GM21723 (cell line): ENCODE data around the gene CATSPERB.
"Not testable (repeated sequence)": the region's sequence is repeated elsewhere in the genome, so short reads cannot be mapped to it uniquely, and the experiment has no call there.

Source experiments
- ATAC-seq: cut with Tn5 transposase; IDR thresholded peaks from one replicate; pipeline ENCODE4 v1.9.1; 2021; ENCODE audit warnings: mild to moderate bottlenecking, moderate library complexity; ENCODE audit not compliant: unreplicated experiment

Gene CATSPERB

DNA sequence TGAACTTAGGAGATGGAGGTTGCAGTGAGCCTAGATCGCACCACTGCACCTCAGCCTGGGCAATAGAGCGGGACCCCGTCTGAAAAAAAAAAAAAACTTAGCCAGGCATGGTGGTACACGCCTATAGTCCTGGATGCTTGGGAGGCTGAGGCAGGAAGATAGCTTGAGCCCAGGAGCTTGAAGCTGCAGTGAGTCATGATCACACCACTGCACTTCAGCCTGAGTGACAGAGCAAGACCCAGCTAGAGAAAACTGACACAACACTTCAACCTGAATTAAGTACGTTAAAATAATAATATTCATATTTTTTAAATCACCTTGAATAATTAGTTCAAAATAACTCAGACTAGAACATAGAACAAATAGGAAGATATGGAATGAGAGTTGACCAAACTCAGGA lies 5.7 kb upstream of the CATSPERB start:
- no peak for ATAC-seq

GRCh38 chr14:91732859-91733477 lies 1.1 kb upstream of the CATSPERB start:
- ATAC-seq: no peak

DNA sequence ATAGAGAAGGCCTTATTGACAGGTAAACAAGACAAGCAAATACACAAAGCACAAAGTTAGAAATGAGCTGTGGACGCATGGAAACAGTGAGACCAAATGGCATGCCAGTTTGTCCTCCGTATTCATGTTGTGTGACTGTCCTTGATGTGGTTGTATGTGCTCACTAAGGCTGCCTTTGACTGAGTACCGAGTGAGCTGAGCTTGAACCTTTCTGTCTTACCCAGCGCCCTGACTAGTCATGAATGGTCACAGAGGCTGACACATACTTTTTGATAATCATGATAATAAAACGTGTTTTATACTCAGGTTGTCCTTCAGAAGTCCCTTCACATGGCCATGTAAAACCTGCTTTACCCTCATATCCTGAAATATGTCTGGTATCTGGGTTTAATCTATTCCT lies 553 bp upstream of the CATSPERB start:
- no peak for ATAC-seq

DNA sequence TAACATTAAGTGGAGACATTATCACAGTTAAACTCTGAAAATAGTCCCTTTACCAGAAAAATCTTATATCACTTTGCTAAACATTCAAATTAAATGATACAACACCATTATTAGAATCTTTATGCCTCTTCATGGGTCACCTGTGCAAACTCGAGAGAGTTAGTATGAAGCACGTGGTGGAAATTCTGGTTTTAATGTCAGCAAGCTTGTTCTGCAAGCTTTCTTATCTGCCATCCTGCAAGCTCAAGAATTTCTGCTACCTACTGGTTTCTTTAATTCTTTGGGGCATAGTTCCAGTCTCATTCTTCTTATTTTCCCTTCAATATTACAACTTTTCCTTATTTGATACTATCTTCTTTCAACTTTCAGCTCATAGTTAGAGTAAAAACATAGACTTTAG lies 868 bp downstream of the CATSPERB start:
- no peak for ATAC-seq

- ATAC-seq: no peak
Measured at GRCh38 chr14:91729756-91730155, 2.1 kb downstream of the CATSPERB start.

DNA sequence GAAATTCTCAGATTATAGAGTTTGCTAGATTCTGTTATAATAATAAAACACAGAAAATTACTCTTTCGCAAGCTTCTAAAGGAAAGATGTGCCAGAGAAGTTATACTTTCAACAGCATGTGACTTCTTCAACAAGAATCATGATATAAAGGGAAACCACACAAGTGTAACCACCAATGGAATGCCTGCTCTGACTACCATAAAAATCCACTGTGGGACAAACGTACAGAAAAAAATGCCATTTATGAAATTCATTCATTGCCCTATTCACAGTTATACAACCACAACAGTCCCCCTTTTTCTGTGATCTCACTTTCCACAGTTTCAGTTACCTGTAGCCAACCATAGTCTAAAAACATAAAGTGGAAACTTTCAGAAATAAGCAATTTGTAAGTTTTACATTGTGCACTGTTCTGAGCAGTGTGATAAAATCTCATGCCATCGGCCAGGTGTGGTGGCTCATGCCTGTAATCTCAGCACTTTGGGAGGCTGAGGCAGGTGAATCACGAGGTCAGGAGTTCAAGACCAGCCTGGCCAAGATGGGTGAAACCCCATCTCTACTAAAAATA lies 3.2 kb downstream of the CATSPERB start:
- no peak for ATAC-seq

DNA sequence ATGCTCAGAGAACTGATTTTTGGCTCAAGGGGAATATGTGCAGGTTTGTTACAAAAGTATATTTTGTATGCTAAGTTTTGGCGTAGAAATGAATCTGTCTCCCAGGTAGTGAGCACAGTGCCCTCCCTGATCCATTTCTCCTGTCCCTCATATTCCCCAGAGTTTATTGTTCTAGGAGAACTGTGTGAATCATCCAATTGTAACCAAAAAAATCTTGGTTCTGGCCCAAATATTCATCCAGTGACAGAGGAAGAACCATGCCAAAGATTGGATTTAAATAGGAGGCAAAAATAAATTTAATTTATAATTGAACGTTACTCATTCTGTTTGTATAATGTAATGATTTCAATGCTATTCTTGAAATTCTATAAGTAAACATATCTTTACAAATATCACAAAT lies 4.8 kb downstream of the CATSPERB start:
- ATAC-seq: no peak

DNA sequence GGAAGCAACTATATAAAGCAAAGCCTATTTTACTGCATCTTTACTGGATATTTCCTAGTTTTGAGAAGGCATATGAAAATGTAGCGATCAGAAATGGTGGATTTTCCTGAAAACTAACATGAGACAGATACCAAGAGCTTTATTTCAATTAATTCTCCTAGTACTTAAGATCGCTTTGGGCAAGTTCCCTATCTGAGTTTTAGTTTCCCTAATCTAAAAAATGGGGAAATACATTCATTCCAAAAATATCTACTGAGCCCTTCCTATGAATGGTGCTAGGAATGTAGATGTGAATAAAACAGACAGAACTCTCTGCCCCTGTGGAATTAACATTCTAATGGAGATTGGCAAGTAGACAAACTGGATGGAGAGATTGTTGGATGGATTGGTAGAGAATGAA lies 8.4 kb downstream of the CATSPERB start:
- no peak for ATAC-seq

GRCh38 chr14:91722386-91722785 lies 9.5 kb downstream of the CATSPERB start:
- no peak for ATAC-seq

DNA sequence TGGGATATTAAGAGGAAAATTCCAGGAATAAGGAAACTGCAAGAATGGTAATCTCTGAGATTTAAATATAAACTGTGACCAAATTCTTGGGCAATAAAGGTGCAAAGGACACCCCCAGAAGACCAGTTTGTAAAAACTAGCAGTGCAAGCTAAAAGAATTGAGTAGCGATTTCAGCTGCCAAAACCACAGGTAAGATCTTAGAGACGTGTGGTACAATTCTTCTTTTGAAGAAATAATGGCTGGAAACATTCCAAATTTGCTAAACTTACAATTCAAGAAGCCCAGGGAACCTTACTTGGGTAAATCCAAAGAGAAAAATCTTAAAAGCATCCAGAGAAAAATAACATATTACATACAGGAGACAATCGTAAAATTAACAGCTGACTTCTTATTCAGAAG lies 12.0 kb downstream of the CATSPERB start:
- ATAC-seq: no peak

GRCh38 chr14:91716999-91717398 lies 14.9 kb downstream of the CATSPERB start:
- ATAC-seq: no peak

- no peak for ATAC-seq
Measured at GRCh38 chr14:91714805-91715204, 17.1 kb downstream of the CATSPERB start.

GRCh38 chr14:91708795-91709194 lies 23.1 kb downstream of the CATSPERB start:
- ATAC-seq: no peak

DNA sequence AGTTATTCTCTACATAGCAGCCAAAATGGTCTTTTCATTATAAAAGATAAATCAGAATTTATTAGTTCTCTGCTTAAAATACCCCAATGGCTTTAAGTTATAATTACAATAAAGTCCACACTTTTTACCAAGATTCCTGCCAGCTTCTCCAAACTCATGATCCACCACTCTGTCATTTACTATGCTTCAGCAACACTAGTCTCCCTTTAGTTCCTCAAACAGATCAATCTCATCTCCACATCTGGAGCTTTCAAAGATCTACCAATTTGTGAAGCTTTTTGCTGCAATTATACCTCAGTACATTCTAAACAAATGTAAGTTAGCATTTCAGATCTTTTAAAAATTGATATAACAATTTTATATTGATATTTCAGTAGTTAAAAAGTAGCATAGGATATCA lies 24.9 kb downstream of the CATSPERB start:
- ATAC-seq: no peak

DNA sequence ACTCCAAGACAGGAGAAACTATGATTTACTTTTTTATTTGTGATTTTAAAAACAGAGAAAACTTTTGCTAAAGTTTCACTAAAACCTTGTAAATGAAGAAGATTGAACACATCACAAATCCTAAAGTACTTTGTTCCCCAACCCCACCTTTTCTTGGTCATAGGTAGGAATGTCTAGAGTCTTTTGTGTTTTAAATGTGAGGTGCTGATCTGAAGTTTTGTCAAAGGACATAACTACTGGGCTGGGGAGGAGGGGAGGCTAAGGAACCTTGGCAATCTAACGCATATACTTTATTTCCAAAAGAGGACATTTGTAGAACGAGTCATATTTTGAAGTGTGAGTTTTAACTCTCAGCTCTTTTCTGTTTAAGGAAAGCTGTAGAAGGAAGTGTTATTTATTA lies 37.2 kb downstream of the CATSPERB start:
- no peak for ATAC-seq

GRCh38 chr14:91693346-91693745 lies 38.5 kb downstream of the CATSPERB start:
- ATAC-seq: no peak

- ATAC-seq: no peak
Measured at GRCh38 chr14:91692075-91692474, 39.8 kb downstream of the CATSPERB start.

GRCh38 chr14:91689608-91690007 lies 42.3 kb downstream of the CATSPERB start:
- ATAC-seq: no peak

- ATAC-seq: not testable (repeated sequence)
Measured at GRCh38 chr14:91687436-91687835, 44.5 kb downstream of the CATSPERB start.

DNA sequence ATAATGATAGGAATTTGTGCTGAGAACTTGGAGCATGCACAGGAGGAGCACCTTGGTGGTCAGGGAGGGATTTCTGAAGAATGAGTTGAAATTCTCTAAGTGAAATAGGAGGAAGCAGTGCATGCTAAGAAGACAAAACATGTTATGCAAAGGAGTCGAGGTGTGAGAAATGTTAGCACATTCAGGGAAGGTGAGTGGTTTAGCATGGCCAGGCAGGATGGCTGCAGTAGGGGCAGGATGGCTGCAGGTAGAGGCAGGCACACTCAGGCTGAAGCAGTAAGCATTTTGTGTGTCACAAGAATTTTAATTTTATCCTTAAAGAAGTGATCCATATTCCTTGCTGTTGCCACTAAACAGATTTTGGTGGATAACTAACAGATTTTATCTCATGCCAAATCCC lies 46.3 kb downstream of the CATSPERB start:
- ATAC-seq: no peak

DNA sequence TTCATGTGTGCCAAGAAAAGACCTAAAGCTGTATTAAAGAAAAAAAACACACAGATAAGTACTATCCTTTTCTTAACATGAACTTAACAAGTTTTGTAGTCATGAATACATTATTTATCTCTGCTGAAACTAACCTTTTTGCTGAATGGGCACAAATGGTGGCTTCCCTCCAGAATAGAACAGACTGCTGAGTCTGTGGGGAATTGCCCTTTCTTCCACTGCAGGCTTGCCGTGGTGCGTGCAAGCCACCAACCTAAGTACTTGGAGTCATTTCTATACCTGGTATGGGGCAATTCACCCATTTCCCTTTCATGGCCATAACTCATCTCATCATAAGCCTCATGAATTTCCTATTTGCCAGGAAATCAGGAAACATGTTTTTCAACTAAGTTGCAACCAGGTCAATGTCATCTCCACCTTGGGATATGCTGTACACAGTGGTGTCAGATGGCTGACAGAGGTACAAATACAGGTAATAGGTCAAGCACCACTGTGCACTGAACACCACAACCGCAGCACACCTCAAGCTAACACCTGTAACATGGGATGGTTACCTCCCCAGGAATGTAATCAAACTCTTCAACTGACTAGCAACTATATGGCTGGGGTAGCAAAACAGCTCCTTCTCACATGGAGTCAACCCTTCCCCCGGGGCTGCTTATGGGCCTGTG lies 49.9 kb downstream of the CATSPERB start:
- ATAC-seq: no peak

DNA sequence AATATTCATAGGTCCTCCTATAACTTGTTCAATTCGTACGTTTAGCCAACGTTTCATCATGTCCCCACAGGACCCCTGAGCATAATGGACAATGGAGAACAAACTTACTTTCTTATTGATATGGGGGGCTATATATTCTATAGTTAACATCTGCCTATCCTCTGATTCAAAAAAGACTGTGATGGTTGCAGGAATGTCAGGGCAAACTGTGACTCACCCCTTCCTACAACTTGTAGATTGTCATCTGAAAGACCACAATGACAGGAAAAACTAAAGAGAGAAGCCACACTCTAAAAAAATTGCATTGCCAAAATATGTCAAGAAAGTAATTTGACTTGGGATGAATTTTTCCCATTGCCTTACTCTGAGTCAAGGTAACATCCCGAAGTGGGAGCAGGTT lies 50.8 kb downstream of the CATSPERB start:
- no peak for ATAC-seq

DNA sequence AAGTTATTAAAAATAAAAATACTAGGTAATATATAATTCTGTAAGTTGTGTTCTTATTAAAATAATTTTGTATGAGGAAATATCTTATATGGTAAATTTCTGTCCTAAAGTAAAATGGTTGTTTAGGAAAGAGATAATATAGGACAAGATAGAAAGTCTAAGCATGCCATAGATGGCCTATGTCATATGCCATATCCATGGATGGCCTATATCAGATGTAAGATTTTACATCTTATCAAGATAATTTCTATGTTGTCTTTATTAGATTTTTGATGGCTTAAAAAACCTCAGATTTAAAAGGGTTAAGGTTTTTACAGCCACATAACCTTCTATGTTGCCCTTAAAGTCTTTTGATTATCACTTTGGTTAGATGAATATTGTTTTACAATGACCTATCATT lies 52.6 kb downstream of the CATSPERB start:
- ATAC-seq: no peak
